RPMI7951 (cell line): ENCODE results near the gene FANCD2OS. TPM values are rescaled to one million over a fixed set of nuclear protein-coding genes. Genes with fewer than 3 reads are reported as not detected.
"Not testable (repeated sequence)": the region's sequence is repeated elsewhere in the genome, so short reads cannot be mapped to it uniquely, and the experiment has no call there.

Source experiments
- DNase-seq: peaks from one replicate; pipeline ENCODE4 v3.0.0-alpha.2; 2012; ENCODE audit warnings: low read depth
- total RNA-seq: library from RNA; depleted of rRNA; stranded (reverse); fragments of >200 nt; shearing (Covaris generic); gene quantifications from 2 replicates; pipeline ENCODE4 v1.2.3, GENCODE V29; 2014; rRNA removed

FANCD2OS gene
- not detected in 2 replicates for total RNA-seq

GRCh38 chr3:10108091-10108490 lies at the start of gene FANCD2OS:
Gene FANCD2OS, minus strand, starts transcription at chr3:10108255. Its CDS starts 3,481 bp downstream, at chr3:10104774.
- no peak for DNase-seq

- no peak for DNase-seq
Measured at GRCh38 chr3:10157031-10157430, 49.0 kb upstream of the FANCD2OS start.

GRCh38 chr3:10155658-10156057 lies 47.6 kb upstream of the FANCD2OS start:
- DNase-seq = no peak

- no peak for DNase-seq
Measured at GRCh38 chr3:10155123-10155472, 47.0 kb upstream of the FANCD2OS start.

- DNase-seq = no peak
Measured at GRCh38 chr3:10154335-10155122, 46.5 kb upstream of the FANCD2OS start.

GRCh38 chr3:10150987-10151386 lies 42.9 kb upstream of the FANCD2OS start:
- DNase-seq = no peak

GRCh38 chr3:10149226-10149625 lies 41.2 kb upstream of the FANCD2OS start:
- no peak for DNase-seq

- no peak for DNase-seq
Measured at GRCh38 chr3:10145685-10146084, 37.6 kb upstream of the FANCD2OS start.

GRCh38 chr3:10142707-10143560 lies 34.9 kb upstream of the FANCD2OS start:
- peak; percentile 20 for DNase-seq

GRCh38 chr3:10140996-10141546 lies 33.0 kb upstream of the FANCD2OS start:
- DNase-seq = peak; percentile 24

- no peak for DNase-seq
Measured at GRCh38 chr3:10137178-10137577, 29.1 kb upstream of the FANCD2OS start.

- DNase-seq = no peak
Measured at GRCh38 chr3:10136426-10137005, 28.5 kb upstream of the FANCD2OS start.

- DNase-seq = not testable (repeated sequence)
Measured at GRCh38 chr3:10135872-10136271, 27.8 kb upstream of the FANCD2OS start.

GRCh38 chr3:10122724-10123123 lies 14.7 kb upstream of the FANCD2OS start:
- no peak for DNase-seq

- DNase-seq = no peak
Measured at GRCh38 chr3:10121064-10121463, 13.0 kb upstream of the FANCD2OS start.

GRCh38 chr3:10119376-10119775 lies 11.3 kb upstream of the FANCD2OS start:
- no peak for DNase-seq

GRCh38 chr3:10116928-10117327 lies 8.9 kb upstream of the FANCD2OS start:
- DNase-seq = no peak

GRCh38 chr3:10116138-10116460 lies 8.0 kb upstream of the FANCD2OS start:
- DNase-seq = peak; percentile 62

- peak; percentile 96 for DNase-seq
Measured at GRCh38 chr3:10115326-10116137, 7.5 kb upstream of the FANCD2OS start, which contains the start of gene BRK1. Gene BRK1, plus strand, starts transcription at chr3:10115675. Its CDS starts 27 bp downstream, at chr3:10115702.

- no peak for DNase-seq
Measured at GRCh38 chr3:10106919-10107318, 1.1 kb downstream of the FANCD2OS start.

- no peak for DNase-seq
Measured at GRCh38 chr3:10099041-10099440, 9.0 kb downstream of the FANCD2OS start.
